H9 (cell line): ENCODE results near the gene WDR17. TPM values are rescaled to one million over a fixed set of nuclear protein-coding genes. Genes with fewer than 3 reads are reported as not detected.

Source experiments
- DNase-seq: peaks from one replicate; pipeline ENCODE4 v3.0.0-alpha.2; 2017
- H2AFZ ChIP-seq: one replicate; pipeline ENCODE4 v1.6.1; 2013; ENCODE audit warnings: mild to moderate bottlenecking, low read length, control low read depth, moderate library complexity
- H2AK5ac ChIP-seq: 2 replicates; pipeline ENCODE4 v1.6.1; 2013; ENCODE audit warnings: low read length, control low read depth, mixed read lengths; ENCODE audit not compliant: insufficient read length
- H2BK120ac ChIP-seq: one replicate; pipeline ENCODE4 v1.6.1; 2013; ENCODE audit warnings: low read depth, mild to moderate bottlenecking, low read length, control low read depth, inconsistent platforms; ENCODE audit not compliant: poor library complexity, severe bottlenecking
- H2BK12ac ChIP-seq: 2 replicates; pipeline ENCODE4 v1.6.1; 2013; ENCODE audit warnings: low read length, control low read depth, mixed read lengths, low read depth; ENCODE audit not compliant: insufficient read length
- H2BK15ac ChIP-seq: 2 replicates; pipeline ENCODE4 v1.6.1; 2013; ENCODE audit warnings: low read depth, low read length, control low read depth
- H2BK20ac ChIP-seq: one replicate; pipeline ENCODE4 v1.6.1; 2013; ENCODE audit warnings: low read depth, mild to moderate bottlenecking, low read length, control low read depth, inconsistent platforms; ENCODE audit not compliant: poor library complexity, severe bottlenecking
- H2BK5ac ChIP-seq: 2 replicates; pipeline ENCODE4 v1.6.1; 2013; ENCODE audit warnings: low read length, control low read depth, mixed read lengths; ENCODE audit not compliant: insufficient read length
- H3K14ac ChIP-seq: 2 replicates; pipeline ENCODE4 v1.6.1; 2013; ENCODE audit warnings: low read length, control low read depth; ENCODE audit not compliant: insufficient read depth
- H3K18ac ChIP-seq: 2 replicates; pipeline ENCODE4 v1.6.1; 2013; ENCODE audit warnings: low read depth, mild to moderate bottlenecking, mixed read lengths, low read length, control low read depth; ENCODE audit not compliant: insufficient read length
- H3K23ac ChIP-seq: 2 replicates; pipeline ENCODE4 v1.6.1; 2013; ENCODE audit warnings: low read length, control low read depth, mixed read lengths, low read depth; ENCODE audit not compliant: insufficient read length
- H3K23me2 ChIP-seq: 2 replicates; pipeline ENCODE4 v1.6.1; 2013; ENCODE audit warnings: low read depth, mild to moderate bottlenecking, mixed read lengths, low read length, control low read depth; ENCODE audit not compliant: insufficient read length, poor library complexity, severe bottlenecking
- H3K27ac ChIP-seq: 2 replicates; pipeline ENCODE4 v1.5.1; 2013; ENCODE audit warnings: low read length, control low read depth, mixed read lengths, low read depth; ENCODE audit not compliant: insufficient read length
- H3K27me3 ChIP-seq: 2 replicates; pipeline ENCODE4 v1.6.1; 2013; ENCODE audit warnings: low read length, control low read depth, inconsistent platforms; ENCODE audit not compliant: insufficient read depth
- H3K4ac ChIP-seq: 2 replicates; pipeline ENCODE4 v1.6.1; 2013; ENCODE audit warnings: low read depth, mild to moderate bottlenecking, control low read depth, inconsistent platforms, low read length, moderate library complexity
- H3K4me1 ChIP-seq: 2 replicates; pipeline ENCODE4 v1.6.1; 2013; ENCODE audit warnings: low read length, control low read depth, inconsistent platforms; ENCODE audit not compliant: insufficient read depth
- H3K4me2 ChIP-seq: 2 replicates; pipeline ENCODE4 v1.6.1; 2013; ENCODE audit warnings: low read length, control low read depth, mixed read lengths; ENCODE audit not compliant: insufficient read length, insufficient read depth
- H3K56ac ChIP-seq: 2 replicates; pipeline ENCODE4 v1.6.1; 2013; ENCODE audit warnings: low read depth, mild to moderate bottlenecking, mixed read lengths, low read length, control low read depth; ENCODE audit not compliant: insufficient read length
- H3K79me1 ChIP-seq: 2 replicates; pipeline ENCODE4 v1.6.1; 2013; ENCODE audit warnings: low read depth, mild to moderate bottlenecking, moderate library complexity, low read length, control low read depth, inconsistent platforms; ENCODE audit not compliant: insufficient read depth, poor library complexity, severe bottlenecking
- H3K79me2 ChIP-seq: 2 replicates; pipeline ENCODE4 v1.6.1; 2013; ENCODE audit warnings: low read length, control low read depth, inconsistent platforms; ENCODE audit not compliant: insufficient read depth
- H3K9ac ChIP-seq: 2 replicates; pipeline ENCODE4 v1.6.1; 2013; ENCODE audit warnings: low read length, control low read depth, mixed read lengths; ENCODE audit not compliant: insufficient read length; ENCODE audit errors: extremely low read depth
- H3K9me3 ChIP-seq: one replicate; pipeline ENCODE4 v1.6.1; 2013; ENCODE audit warnings: low read depth, low read length, inconsistent platforms; ENCODE audit not compliant: control insufficient read depth
- H3T11ph ChIP-seq: one replicate; pipeline ENCODE4 v1.6.1; 2013; ENCODE audit warnings: mild to moderate bottlenecking, low read length, control low read depth, inconsistent platforms
- H4K20me1 ChIP-seq: one replicate; pipeline ENCODE4 v1.6.1; 2013; ENCODE audit not compliant: control insufficient read depth, insufficient read length, insufficient read depth
- H4K5ac ChIP-seq: 2 replicates; pipeline ENCODE4 v1.6.1; 2013; ENCODE audit warnings: low read depth, mild to moderate bottlenecking, mixed read lengths, low read length, control low read depth; ENCODE audit not compliant: insufficient read length
- H4K8ac ChIP-seq: replicated peaks from 2 replicates; pipeline ENCODE4 v1.6.1; 2013; ENCODE audit warnings: low read length, control low read depth, mixed read lengths, low read depth; ENCODE audit not compliant: insufficient read length
- H4K91ac ChIP-seq: 2 replicates; pipeline ENCODE4 v1.6.1; 2013; ENCODE audit warnings: low read depth, mild to moderate bottlenecking, moderate library complexity, mixed read lengths, low read length, control low read depth; ENCODE audit not compliant: insufficient read length
- H3K27ac Mint-ChIP-seq, 3 experiments: 2 replicates in 2 of 3; 3 replicates in 1 of 3; pipeline ENCODE4 v1.8.0; 2020 to 2021; ENCODE audit warnings: mixed read lengths in 3 of 3, mild to moderate bottlenecking in 1 of 3, moderate library complexity in 1 of 3
- H3K27me3 Mint-ChIP-seq: 2 replicates; pipeline ENCODE4 v1.8.0; 2021; ENCODE audit warnings: low read depth, mild to moderate bottlenecking, moderate library complexity, mixed read lengths
- H3K36me3 Mint-ChIP-seq, 3 experiments: 2 replicates in 2 of 3; 3 replicates in 1 of 3; pipeline ENCODE4 v1.8.0; 2020 to 2021; ENCODE audit warnings: low read depth in 3 of 3, mixed read lengths in 3 of 3; ENCODE audit not compliant: insufficient read depth in 1 of 3
- H3K4me1 Mint-ChIP-seq, 2 experiments: 2 replicates each; pipeline ENCODE4 v1.8.0; 2020; ENCODE audit warnings: mixed read lengths in 2 of 2
- H3K4me3 Mint-ChIP-seq, 2 experiments: 2 replicates in 1 of 2; 3 replicates in 1 of 2; pipeline ENCODE4 v1.8.0; 2020 to 2021; ENCODE audit warnings: mild to moderate bottlenecking in 2 of 2, mixed read lengths in 2 of 2, moderate library complexity in 1 of 2
- H3K9me3 Mint-ChIP-seq, 2 experiments: 2 replicates in 1 of 2; 3 replicates in 1 of 2; pipeline ENCODE4 v1.8.0; 2020; ENCODE audit warnings: mild to moderate bottlenecking in 2 of 2, mixed read lengths in 2 of 2, moderate library complexity in 1 of 2
- WGBS: extraction: QIAGEN DNeasy Blood & Tissue Kit; methylation state at CpG from one replicate; pipeline ENCODE4 v1.1.7; 2013; ENCODE audit warnings: missing lambda C conversion rate, low lambda C conversion rate, mixed read lengths; ENCODE audit not compliant: insufficient read length; ENCODE audit errors: extremely low coverage; 5-methylcytosine and 5-hydroxymethylcytosine counted together
- total RNA-seq: library from RNA; stranded (reverse); gene quantifications from 2 replicates; pipeline ENCODE4 v1.2.1, GENCODE V29; 2021
- TF ChIP-seq, protein P1 (sequence below): fragments of 200-600 bp; sonication (generic); conservative IDR thresholded peaks from 3 replicates; pipeline ENCODE4 v1.8.0; 2021; ENCODE audit warnings: antibody characterized with exemption, mild to moderate bottlenecking

Gene WDR17
- total RNA-seq, 1 experiment from 2014 or later: 2.6 TPM

DNA sequence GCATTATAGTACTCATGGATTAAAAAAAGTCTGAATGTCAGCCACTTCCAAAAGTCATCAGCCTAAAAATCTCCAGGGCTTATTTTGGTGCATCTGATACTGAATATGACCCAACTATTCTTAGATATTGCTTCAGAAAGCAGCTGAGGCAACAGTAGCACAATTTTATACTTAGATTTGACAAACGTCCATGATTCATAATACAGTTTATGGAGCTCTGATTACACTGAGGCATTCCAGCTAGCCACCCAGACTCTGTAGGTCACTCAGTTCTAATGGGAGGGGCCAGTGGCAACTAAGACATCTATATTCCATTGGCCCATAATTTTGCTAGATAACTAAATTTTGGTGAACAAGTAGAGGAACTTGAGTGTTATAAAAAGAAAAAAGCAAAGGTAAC lies 119.4 kb downstream of the WDR17 start:
- Histone ChIP-seq H3K4ac (no peak overlapping the region), H3K4me2 (no peak overlapping the region), H2AFZ (no peak overlapping the region), H3K9ac (no peak overlapping the region), H4K20me1 (no peaks in the 10 kb centered on the region), H2AK5ac (no peak overlapping the region), H3K79me2 (no peaks in the 10 kb centered on the region), H3K79me1 (no peaks in the 10 kb centered on the region), H3K56ac (no peak overlapping the region), H2BK12ac (no peak overlapping the region), H2BK15ac (no peak overlapping the region), H3K14ac (no peak overlapping the region), H3K9me3 (no peaks in the 10 kb centered on the region), H3K4me1 (peaks cover 3% of the 10 kb centered on the region), H2BK5ac (no peak overlapping the region), H3K27ac (no peak overlapping the region), H3K23ac (no peak overlapping the region), H4K91ac (no peak overlapping the region), H3T11ph (no peak overlapping the region), H3K18ac (no peak overlapping the region), H3K27me3 (no peaks in the 10 kb centered on the region), H3K23me2 (no peaks in the 10 kb centered on the region), H2BK20ac (no peak overlapping the region), H4K5ac (no peak overlapping the region), H4K8ac (no peak overlapping the region), H2BK120ac (no peak overlapping the region)
- Mint-ChIP-seq H3K27ac (peak overlapping the region in 1 of 3 experiments; percentile 11; a peak in 1 of 7 replicates), H3K27me3 (no peaks in the 10 kb centered on the region), H3K4me3 (no peak overlapping the region), H3K36me3 (no peaks in the 10 kb centered on the region), H3K9me3 (no peaks in the 10 kb centered on the region), H3K4me1 (peaks cover 22 to 23% of the 10 kb centered on the region in 2 experiments)
- WGBS: no CpG with 5 or more reads among the region's 1 CpG
- TF ChIP-seq, protein P1, sequence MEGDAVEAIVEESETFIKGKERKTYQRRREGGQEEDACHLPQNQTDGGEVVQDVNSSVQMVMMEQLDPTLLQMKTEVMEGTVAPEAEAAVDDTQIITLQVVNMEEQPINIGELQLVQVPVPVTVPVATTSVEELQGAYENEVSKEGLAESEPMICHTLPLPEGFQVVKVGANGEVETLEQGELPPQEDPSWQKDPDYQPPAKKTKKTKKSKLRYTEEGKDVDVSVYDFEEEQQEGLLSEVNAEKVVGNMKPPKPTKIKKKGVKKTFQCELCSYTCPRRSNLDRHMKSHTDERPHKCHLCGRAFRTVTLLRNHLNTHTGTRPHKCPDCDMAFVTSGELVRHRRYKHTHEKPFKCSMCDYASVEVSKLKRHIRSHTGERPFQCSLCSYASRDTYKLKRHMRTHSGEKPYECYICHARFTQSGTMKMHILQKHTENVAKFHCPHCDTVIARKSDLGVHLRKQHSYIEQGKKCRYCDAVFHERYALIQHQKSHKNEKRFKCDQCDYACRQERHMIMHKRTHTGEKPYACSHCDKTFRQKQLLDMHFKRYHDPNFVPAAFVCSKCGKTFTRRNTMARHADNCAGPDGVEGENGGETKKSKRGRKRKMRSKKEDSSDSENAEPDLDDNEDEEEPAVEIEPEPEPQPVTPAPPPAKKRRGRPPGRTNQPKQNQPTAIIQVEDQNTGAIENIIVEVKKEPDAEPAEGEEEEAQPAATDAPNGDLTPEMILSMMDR: no peak
- no peak for DNase-seq
